ENCODE data around the gene LRRC47. TPM values are rescaled to one million over a fixed set of nuclear protein-coding genes. Genes with fewer than 3 reads are reported as not detected.

LRRC47 gene
- polyA plus RNA-seq, 1 of the 3 experiments (the other 2 are of a cell fraction): 34.6 TPM

GRCh38 chr1:3775490-3776230 is 20.6 kb downstream of the LRRC47 start (continued):
- TF ChIP-seq CTCF (IDR thresholded peaks at IDR 0.05): peak; percentile 24; the same call in 1 of the 2 replicates
- TF ChIP-seq USF1 (IDR thresholded peaks at IDR 0.05; ENCODE audit: borderline replicate concordance, low read depth): no peak
- TF ChIP-seq MXI1 (IDR thresholded peaks at IDR 0.05; ENCODE audit: low read depth, low read length): peak; percentile 73

DNA sequence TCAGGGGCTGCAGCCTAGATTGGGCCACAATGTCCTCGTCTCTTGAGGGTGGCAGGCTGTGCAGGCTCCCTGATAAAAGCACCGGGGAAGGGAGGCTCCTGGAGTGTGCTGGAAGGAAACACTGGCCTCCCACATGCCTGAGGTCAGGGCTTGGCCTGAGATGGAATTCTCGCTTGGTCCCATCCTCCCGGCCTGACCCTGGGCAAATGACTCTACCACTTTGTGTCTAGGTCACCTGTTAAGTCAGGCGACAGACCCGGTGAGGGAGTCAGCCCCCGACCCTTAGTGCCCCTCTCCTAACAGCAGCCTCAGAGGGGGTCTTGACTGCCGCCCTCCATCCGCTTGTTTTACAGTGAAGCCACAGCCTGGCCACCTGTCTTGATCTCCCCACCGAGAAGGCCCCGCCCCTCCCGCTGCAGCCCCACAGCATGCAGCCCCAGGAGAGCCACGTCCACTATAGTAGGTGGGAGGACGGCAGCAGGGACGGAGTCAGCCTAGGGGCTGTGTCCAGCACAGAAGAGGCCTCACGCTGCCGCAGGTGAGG is 21.3 kb downstream of the LRRC47 start:
- no peaks in the 10 kb centered on the region for H3K9me3 ChIP-seq
- peak overlapping the region; percentile 24; the same call in 1 of the 2 replicates for H3K4me2 ChIP-seq
- no peak for DNase-seq
- H3K9me2 ChIP-seq: no peaks in the 10 kb centered on the region
- H3F3A ChIP-seq (replicated peaks; ENCODE audit: insufficient read depth): peaks cover 5% of the 10 kb centered on the region
- H4K20me1 ChIP-seq (ENCODE audit: insufficient read depth): no peaks in the 10 kb centered on the region
- no peak overlapping the region for H3K4me3 ChIP-seq (ENCODE audit: low read depth in 2 of 2, low read length in 1 of 2)
- 71% methylated on average over 15 of the region's 17 CpGs for WGBS (ENCODE audit: low lambda C conversion rate)
- TF ChIP-seq RXRA (IDR thresholded peaks at IDR 0.05; ENCODE audit: borderline replicate concordance, low read depth): no peak
- TF ChIP-seq GATA2 (CRISPR knock-in tag; IDR thresholded peaks at IDR 0.05): peak; percentile 44; the same call in 1 of the 2 replicates
- no peak for TF ChIP-seq RAD21 (IDR thresholded peaks at IDR 0.05; ENCODE audit: low read length)
- no peak for TF ChIP-seq EP300 (IDR thresholded peaks at IDR 0.05; ENCODE audit: borderline replicate concordance in 1 of 2, low read depth in 1 of 2, low read length in 1 of 2)
- no peak for TF ChIP-seq CTCF (IDR thresholded peaks at IDR 0.05)
- no peak for TF ChIP-seq JUND (IDR thresholded peaks at IDR 0.05)
- no peak overlapping the region for H2AFZ ChIP-seq (ENCODE audit: low read depth)
- H3K27me3 ChIP-seq (ENCODE audit: insufficient read depth): no peaks in the 10 kb centered on the region
- peaks cover 0 to 67% of the 10 kb centered on the region in 2 experiments; a peak in 1 of 4 replicates for H3K4me1 ChIP-seq (ENCODE audit: control insufficient read depth in 1 of 2, insufficient read depth in 2 of 2, low read depth in 1 of 2, low read length in 1 of 2)
- no peaks in the 10 kb centered on the region for H3K79me2 ChIP-seq (ENCODE audit: insufficient read depth)
- H3K27ac ChIP-seq (ENCODE audit: low read depth in 2 of 2, low read length in 1 of 2): peak overlapping the region in 1 of 2 experiments; percentile 92; a peak in 2 of 4 replicates
- no peak overlapping the region for H3K9ac ChIP-seq
- CTCF ChIA-PET: interaction anchor here (0.6 to 1.7 kb wide), 10 partner anchors 10 to 242 kb away, joined by 3 to 13 read pairs (median 4); no protein-coding TSS in a partner anchor
- POLR2A ChIA-PET: interaction anchor here (0.7 to 2.2 kb wide), 4 partner anchors 18 to 46 kb away, joined by 3 to 14 read pairs (median 6); partner anchors contain the start of gene LRRC47
- H3K36me3 ChIP-seq (replicated peaks in 1 of 2; ENCODE audit: control insufficient read depth in 1 of 2, insufficient read depth in 2 of 2, low read length in 1 of 2): peaks cover 0 to 11% of the 10 kb centered on the region in 2 experiments

Data from SK-N-SH (cell line).